ENCODE results near the gene AQP1.

AQP1 gene

GRCh38 chr7:30881448-30881847, 30.2 kb upstream of the AQP1 start:
- in situ Hi-C loops (cut with HindIII; ENCODE audit: low sequenced_read_pairs), result no loop called here

- in situ Hi-C loops (cut with HindIII; ENCODE audit: low sequenced_read_pairs), result no loop called here
Measured at GRCh38 chr7:30884881-30885280, 26.8 kb upstream of the AQP1 start.

- in situ Hi-C loops (cut with HindIII; ENCODE audit: low sequenced_read_pairs), result no loop called here
Measured at GRCh38 chr7:30886608-30887011, 25.0 kb upstream of the AQP1 start.

- in situ Hi-C loops (cut with HindIII; ENCODE audit: low sequenced_read_pairs), result no loop called here
Measured at GRCh38 chr7:30887464-30887872, 24.2 kb upstream of the AQP1 start.

- in situ Hi-C loops (cut with HindIII; ENCODE audit: low sequenced_read_pairs), result no loop called here
Measured at GRCh38 chr7:30888747-30889146, 22.9 kb upstream of the AQP1 start.

GRCh38 chr7:30890226-30890625, 21.4 kb upstream of the AQP1 start:
- in situ Hi-C loops (cut with HindIII; ENCODE audit: low sequenced_read_pairs), result no loop called here

GRCh38 chr7:30893357-30893756, 18.3 kb upstream of the AQP1 start:
- in situ Hi-C loops (cut with HindIII; ENCODE audit: low sequenced_read_pairs), result no loop called here

- in situ Hi-C loops (cut with HindIII; ENCODE audit: low sequenced_read_pairs), result no loop called here
Measured at GRCh38 chr7:30894009-30894408, 17.6 kb upstream of the AQP1 start.

- in situ Hi-C loops (cut with HindIII; ENCODE audit: low sequenced_read_pairs), result no loop called here
Measured at GRCh38 chr7:30894866-30895605, 16.6 kb upstream of the AQP1 start.

- in situ Hi-C loops (cut with HindIII; ENCODE audit: low sequenced_read_pairs), result no loop called here
Measured at GRCh38 chr7:30896036-30896435, 15.6 kb upstream of the AQP1 start.

GRCh38 chr7:30896783-30897637, 14.6 kb upstream of the AQP1 start:
- in situ Hi-C loops (cut with HindIII; ENCODE audit: low sequenced_read_pairs), result no loop called here

GRCh38 chr7:30897770-30898169, 13.9 kb upstream of the AQP1 start:
- in situ Hi-C loops (cut with HindIII; ENCODE audit: low sequenced_read_pairs), result no loop called here

- in situ Hi-C loops (cut with HindIII; ENCODE audit: low sequenced_read_pairs), result no loop called here
Measured at GRCh38 chr7:30898411-30898810, 13.2 kb upstream of the AQP1 start.

GRCh38 chr7:30899066-30899465, 12.6 kb upstream of the AQP1 start:
- in situ Hi-C loops (cut with HindIII; ENCODE audit: low sequenced_read_pairs), result no loop called here

- in situ Hi-C loops (cut with HindIII; ENCODE audit: low sequenced_read_pairs), result no loop called here
Measured at GRCh38 chr7:30899630-30900029, 12.0 kb upstream of the AQP1 start.

- in situ Hi-C loops (cut with HindIII; ENCODE audit: low sequenced_read_pairs), result no loop called here
Measured at GRCh38 chr7:30900053-30900452, 11.6 kb upstream of the AQP1 start.

- in situ Hi-C loops (cut with HindIII; ENCODE audit: low sequenced_read_pairs), result no loop called here
Measured at GRCh38 chr7:30900803-30901362, 10.8 kb upstream of the AQP1 start.

- in situ Hi-C loops (cut with HindIII; ENCODE audit: low sequenced_read_pairs), result no loop called here
Measured at GRCh38 chr7:30901856-30902255, 9.8 kb upstream of the AQP1 start.

- in situ Hi-C loops (cut with HindIII; ENCODE audit: low sequenced_read_pairs), result no loop called here
Measured at GRCh38 chr7:30902466-30902865, 9.2 kb upstream of the AQP1 start.

- in situ Hi-C loops (cut with HindIII; ENCODE audit: low sequenced_read_pairs), result no loop called here
Measured at GRCh38 chr7:30903146-30903545, 8.5 kb upstream of the AQP1 start.

GRCh38 chr7:30904561-30904960, 7.1 kb upstream of the AQP1 start:
- in situ Hi-C loops (cut with HindIII; ENCODE audit: low sequenced_read_pairs), result no loop called here

Data from endothelial cell of hepatic sinusoid (primary cell).